GM19043 (cell line): ENCODE results near the gene REEP2.
"Not testable (repeated sequence)": the region's sequence is repeated elsewhere in the genome, so short reads cannot be mapped to it uniquely, and the experiment has no call there.

Experiments
- ATAC-seq: cut with Tn5 transposase; IDR thresholded peaks from one replicate; pipeline ENCODE4 v1.9.1; 2021; ENCODE audit warnings: low read depth; ENCODE audit not compliant: unreplicated experiment

REEP2 gene

GRCh38 chr5:138438724-138439476 is at the start of gene REEP2:
Gene REEP2 (plus strand): TSS chr5:138439057. CDS start chr5:138439209, 152 bp downstream.
- peak; percentile 72 for ATAC-seq

DNA sequence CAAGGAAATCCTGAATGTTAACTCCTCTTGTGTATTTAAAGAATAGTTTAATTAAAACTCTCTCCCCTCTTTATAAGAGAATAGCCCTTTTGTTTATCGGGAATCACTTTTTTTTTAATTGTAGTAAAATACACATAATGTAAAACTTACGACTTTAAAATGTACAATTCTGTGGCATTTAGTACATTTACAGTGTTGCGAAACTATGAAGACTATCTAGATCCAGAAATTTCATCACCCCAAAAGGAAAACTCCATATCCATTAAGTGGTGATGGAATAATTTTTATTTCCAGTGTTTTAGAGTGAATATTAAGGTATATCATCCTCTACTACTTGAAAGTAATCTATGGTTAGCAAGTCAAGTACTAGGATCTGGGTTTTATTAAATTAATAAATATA is 49.5 kb upstream of the REEP2 start:
- no peak for ATAC-seq

DNA sequence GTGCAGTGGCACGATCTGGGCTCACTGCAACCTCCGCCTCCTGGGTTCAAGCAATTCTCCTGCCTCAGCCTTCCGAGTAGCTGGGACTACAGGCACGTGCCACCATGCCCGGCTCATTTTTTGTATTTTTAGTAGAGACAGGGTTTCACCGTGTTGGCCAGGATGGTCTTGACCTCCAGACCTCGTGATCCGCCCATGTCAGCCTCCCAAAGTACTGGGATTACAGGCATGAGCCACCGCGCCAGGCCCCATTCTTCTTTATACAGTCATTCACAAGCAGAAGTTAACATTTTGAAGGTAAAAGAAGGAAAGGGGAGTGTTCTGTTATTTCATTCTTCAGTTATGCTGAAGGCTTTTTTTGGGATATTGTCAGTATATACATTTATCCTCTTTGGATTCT is 48.9 kb upstream of the REEP2 start:
- not testable (repeated sequence) for ATAC-seq

DNA sequence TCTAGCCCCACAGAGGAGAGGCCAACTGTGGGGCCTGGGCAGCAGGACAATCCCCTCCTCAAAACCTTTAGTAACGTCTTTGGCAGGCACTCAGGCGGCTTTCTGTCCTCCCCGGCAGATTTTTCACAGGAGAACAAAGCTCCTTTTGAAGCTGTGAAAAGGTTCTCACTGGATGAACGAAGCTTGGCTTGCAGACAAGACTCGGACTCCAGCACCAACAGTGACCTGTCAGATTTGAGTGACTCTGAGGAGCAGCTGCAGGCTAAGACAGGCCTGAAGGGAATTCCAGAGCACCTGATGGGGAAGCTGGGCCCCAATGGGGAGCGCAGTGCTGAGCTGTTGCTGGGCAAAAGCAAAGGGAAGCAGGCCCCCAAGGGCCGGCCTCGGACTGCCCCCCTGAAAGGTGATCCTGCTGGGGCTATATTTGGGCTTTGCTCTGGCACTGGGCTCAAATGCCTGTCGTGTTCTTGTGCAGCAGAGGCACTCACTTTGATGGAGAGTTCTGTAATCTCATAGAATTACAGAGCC is 46.9 kb upstream of the REEP2 start:
- no peak for ATAC-seq

DNA sequence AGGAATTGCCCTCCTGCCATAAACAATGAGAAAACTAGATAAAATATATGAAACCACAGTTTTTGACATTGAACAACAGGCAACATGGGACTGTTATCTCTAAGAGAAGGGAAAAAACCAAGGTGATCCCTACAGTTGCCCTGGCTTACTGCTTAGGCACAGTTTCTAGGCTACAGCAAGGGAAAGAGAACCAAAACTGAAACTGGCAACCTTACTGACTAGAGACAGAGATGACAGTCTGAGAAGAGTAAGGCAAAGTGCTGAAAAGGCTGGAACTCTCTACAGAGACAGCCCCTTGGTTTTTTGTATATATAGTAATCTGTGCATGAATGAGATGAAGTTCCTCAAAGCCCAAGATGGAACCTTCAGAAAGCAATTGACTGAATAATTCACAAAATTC is 36.2 kb upstream of the REEP2 start:
- peak; percentile 71 for ATAC-seq

DNA sequence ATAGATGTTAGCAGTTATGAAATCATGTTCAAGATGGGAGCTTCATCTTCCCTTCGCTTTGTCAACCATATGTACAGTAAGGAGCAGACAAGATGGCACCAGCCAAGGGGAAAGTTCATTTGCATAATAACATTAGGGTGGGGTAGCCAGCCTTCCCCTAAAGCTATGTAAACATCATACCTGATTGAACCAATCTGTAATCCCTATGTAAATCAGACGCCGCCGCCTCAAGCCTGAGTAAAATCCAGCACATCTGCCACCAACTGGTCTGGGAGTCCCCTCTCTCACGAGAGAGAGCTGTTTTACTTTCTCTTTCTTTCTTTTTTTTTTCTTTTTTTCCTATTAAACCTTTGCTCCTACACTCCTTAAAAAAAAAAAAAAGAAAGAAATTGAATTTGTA is 30.8 kb upstream of the REEP2 start:
- ATAC-seq: no peak

DNA sequence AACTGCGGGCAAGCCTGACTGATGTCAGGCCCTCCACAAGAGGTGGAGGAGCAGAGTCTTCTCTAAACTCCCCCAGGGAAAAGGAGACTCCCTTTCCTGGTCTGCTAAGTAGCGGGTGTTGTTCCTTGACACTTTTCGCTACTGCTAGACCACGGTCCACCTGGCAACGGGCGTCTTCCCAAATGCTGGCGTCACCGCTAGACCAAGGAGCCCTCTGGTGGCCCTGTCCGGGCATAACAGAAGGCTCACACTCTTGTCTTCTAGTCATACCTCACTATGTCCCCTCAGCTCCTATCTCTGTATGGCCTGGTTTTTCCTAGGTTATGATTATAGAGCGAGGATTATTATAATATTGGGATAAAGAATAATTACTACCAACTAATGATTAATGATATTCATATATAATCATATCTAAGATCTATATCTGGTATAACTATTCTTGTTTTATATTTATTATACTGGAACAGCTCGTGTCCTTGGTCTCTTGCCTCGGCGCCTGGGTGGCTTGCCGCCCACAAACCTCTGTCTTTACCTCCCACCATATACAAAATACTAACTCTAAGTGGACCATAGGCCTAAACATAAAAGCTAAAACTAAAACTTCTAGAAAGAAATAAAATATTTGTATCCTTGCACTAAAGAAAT is 27.7 kb upstream of the REEP2 start:
- ATAC-seq: not testable (repeated sequence)

- no peak for ATAC-seq
These were observed 20.4 kb upstream of the REEP2 start for GRCh38 chr5:138418444-138418843.

DNA sequence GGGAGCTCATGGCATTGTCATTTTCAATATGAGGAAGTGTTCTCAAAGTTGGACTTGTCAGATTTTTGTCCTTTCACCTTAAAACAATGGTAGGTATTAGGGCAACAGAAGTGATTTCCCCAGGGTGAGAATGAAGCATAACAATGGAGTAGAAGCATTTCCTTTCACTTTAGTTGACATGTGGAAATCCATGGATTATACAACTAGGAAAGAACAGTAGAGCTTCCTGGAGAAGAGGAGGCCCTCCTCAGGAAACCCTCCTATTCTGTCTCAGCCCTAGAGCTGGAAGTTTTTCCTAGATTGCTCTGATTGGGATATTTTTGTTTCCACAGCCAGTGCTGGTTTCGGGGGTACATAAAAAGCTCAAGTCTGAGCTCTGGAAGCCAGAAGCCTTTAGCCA is 13.8 kb upstream of the REEP2 start:
- ATAC-seq: no peak

DNA sequence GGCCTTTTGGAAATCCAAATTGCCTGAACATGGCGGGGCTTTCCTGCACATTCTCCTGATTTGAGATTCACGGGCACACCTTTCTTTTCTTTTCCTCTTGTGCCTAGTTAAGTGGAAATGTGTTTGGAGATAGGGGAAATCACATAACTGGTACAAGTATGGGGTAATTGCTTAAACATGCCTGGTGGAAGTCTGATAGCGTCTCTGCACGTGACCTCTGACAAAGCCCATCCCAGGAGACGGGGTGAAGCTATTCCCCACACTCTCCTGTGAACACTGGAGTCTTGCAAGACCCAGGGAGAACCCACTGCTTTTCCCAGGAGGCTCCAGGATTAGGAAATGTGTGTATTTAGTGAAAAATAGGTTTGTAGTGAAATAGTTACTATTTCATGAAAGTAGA is 2.9 kb upstream of the REEP2 start:
- no peak for ATAC-seq

- no peak for ATAC-seq
These were observed 694 bp upstream of the REEP2 start for GRCh38 chr5:138438003-138438723.

DNA sequence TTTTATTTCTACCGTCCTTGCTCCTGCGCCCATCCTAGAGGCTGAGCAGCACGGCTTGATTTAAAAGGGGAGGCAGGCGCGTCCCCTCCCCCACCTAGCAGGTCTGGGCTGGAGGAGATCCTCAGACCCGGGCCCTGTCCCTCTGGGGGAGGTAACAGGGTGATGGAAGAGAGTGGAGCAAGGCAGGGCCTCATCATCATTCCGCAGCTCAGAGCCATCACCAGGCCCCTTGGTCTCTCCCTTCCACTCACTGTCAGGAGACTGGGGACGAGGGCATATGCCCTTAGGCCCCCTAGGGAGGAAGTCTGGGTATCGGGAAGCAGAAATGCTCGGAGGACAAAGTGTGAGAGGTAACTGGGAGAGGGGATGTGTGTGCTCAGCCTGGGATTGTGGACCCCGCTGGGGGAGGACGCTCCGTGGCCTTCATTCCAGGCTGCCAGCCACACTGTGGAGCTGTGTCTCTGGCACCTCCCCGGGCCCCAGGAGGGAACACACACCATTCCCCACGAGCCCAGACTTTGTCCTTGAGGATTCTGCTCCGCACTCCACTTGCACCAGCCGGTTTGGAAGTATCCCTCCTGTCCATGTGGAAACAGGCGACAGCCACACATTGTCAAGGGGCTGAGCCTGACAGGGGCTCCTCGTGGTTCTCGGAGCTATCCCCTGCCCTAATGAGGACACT is 761 bp downstream of the REEP2 start:
- ATAC-seq: no peak

- no peak for ATAC-seq
These were observed 1.6 kb downstream of the REEP2 start for GRCh38 chr5:138440159-138441073.

- no peak for ATAC-seq
These were observed 2.4 kb downstream of the REEP2 start for GRCh38 chr5:138441221-138441620.

- no peak for ATAC-seq
These were observed 5.4 kb downstream of the REEP2 start for GRCh38 chr5:138444078-138444773.

DNA sequence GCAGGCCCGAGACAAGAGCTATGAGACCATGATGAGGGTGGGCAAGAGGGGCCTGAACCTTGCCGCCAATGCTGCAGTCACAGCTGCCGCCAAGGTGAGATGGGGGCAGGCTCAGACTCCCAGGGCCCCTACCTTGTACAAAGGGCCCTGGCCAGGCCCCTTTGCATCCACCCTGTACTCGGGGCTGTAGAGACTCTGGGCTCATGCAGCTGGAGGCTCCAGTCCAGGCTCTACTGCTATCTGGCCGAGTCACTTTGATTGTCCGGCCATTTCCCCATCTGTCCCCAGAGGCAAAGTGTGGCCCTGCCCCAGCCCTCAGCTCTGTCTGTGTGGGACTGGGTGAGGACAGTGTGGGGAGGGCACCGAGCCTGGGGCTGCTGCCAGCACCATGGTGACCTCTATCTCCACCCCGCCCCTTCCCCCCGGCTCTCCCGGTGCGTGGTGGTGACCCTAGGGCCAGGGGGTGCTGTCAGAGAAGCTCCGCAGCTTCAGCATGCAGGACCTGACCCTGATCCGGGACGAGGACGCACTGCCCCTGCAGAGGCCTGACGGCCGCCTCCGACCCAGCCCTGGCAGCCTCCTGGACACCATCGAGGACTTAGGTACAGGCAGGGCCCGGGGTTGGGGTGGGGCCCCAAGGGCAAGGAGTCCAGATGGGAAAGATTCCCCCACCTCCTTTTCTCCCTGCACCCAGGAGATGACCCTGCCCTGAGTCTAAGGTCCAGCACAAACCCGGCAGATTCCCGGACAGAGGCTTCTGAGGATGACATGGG is 6.1 kb downstream of the REEP2 start:
- ATAC-seq: no peak

GRCh38 chr5:138445547-138446271 is 6.9 kb downstream of the REEP2 start:
- ATAC-seq: no peak

GRCh38 chr5:138448070-138448469 is 9.2 kb downstream of the REEP2 start:
- ATAC-seq: no peak
